Measurements from ENCODE around the gene MTA1.

MTA1 gene

DNA sequence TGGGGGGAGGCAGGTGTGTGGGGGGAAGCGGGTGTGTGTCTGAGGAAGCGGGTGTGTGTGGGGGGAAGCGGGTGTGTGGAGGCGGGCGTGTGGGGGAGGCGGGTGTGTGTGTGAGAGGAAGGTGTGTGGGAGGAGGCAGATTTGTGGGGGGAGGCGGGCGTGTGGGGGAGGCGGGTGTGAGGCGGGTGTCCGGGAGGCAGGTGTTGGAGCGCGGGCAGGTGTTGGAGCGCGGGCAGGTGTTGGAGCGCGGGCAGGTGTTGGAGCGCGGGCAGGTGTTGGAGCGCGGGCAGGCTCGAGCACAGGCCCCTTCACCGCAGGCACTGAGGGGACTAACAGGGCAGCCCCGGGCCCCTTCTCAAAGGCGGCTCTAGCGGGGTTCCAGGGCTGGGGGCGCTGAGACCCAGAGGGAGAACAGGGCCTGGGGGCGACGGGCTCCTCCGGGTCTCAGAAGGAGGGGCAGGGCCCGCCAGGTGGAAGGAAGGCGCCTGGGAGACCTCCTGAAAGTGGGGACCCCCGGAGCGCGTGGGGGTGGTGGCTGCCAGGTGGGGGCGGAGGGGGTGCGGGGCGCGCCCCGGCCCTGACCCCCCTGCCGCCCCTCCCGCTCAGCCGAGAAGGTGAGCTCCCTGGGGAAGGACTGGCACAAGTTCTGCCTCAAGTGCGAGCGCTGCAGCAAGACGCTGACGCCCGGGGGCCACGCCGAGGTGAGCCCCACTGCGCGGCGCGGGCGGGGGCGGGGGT, 58.2 kb downstream of the MTA1 start:
- DNase-seq (ENCODE audit: low read depth in 1 of 2, low spot score in 1 of 2), result no peak
- no peak for TF ChIP-seq JUND (IDR thresholded peaks at IDR 0.05; ENCODE audit: low read depth)
- in situ Hi-C loops (cut with HindIII; ENCODE audit: low pct_unique_long_range_greater_than_20kb, low sequenced_read_pairs), result no loop called here

DNA sequence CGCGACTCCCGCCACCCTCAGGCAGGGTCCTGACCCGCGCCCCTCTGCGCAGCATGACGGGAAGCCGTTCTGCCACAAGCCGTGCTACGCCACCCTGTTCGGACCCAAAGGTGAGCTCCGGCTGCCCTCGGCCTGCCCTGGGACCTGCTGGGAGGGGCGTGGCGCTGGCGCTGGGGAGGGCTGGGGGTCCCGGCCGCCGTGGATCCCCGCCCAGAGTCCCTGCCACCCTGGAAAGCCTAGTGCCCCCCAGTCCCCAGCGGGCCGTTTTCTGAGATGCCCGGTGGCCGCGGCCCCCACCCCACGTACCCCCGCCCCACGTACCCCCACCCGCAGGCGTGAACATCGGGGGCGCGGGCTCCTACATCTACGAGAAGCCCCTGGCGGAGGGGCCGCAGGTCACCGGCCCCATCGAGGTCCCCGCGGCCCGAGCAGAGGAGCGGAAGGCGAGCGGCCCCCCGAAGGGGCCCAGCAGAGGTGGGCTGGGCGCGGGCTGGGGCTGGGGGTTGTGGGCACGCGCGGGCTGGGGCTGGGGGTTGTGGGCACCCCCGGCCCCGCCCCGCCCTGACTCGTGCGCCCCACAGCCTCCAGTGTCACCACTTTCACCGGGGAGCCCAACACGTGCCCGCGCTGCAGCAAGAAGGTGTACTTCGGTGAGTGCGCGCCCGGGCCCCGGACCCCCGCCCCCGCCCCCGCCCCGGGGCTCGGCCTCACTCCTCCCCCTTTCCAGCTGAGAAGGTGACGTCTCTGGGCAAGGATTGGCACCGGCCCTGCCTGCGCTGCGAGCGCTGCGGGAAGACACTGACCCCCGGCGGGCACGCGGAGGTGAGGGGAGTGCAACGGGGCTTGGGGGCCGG, 59.0 kb downstream of the MTA1 start:
- no peak for DNase-seq (ENCODE audit: low read depth in 1 of 2, low spot score in 1 of 2)
- in situ Hi-C loops (cut with HindIII; ENCODE audit: low pct_unique_long_range_greater_than_20kb, low sequenced_read_pairs), result no loop called here
- no peak for TF ChIP-seq JUND (IDR thresholded peaks at IDR 0.05; ENCODE audit: low read depth)

DNA sequence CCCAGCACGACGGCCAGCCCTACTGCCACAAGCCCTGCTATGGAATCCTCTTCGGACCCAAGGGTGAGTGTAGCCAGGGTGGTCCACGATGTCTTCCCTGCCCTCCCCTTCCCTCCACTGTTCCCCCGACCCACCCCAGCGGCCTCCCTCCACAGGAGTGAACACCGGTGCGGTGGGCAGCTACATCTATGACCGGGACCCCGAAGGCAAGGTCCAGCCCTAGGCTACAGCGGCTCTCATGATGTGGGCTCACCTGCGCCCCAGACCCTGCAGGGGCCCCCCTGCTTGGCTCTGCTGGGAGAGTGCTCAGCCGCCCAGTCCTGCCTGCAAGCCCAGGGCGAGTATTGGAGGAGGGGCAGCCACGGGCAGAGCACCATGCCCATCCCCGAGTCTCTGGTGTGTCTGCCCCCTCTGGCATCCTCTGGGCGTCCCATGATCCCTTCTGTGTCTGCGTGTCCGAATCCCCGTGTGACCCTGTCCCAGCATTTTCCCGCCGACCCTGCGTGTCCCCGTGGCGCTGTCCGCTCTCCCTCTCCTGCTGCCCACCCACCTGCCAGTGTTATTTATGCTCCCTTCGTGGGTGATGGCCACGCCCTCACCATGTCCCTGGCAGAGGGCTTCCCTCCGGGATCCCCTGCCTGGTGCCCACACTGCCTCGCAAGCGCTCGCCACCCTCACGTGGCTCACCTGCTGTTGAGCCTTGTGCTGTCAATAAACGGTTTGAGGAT, 60.0 kb downstream of the MTA1 start:
- no peak for DNase-seq (ENCODE audit: low read depth in 1 of 2, low spot score in 1 of 2)
- TF ChIP-seq JUND (IDR thresholded peaks at IDR 0.05; ENCODE audit: low read depth), result no peak
- in situ Hi-C loops (cut with HindIII; ENCODE audit: low pct_unique_long_range_greater_than_20kb, low sequenced_read_pairs), result no loop called here

DNA sequence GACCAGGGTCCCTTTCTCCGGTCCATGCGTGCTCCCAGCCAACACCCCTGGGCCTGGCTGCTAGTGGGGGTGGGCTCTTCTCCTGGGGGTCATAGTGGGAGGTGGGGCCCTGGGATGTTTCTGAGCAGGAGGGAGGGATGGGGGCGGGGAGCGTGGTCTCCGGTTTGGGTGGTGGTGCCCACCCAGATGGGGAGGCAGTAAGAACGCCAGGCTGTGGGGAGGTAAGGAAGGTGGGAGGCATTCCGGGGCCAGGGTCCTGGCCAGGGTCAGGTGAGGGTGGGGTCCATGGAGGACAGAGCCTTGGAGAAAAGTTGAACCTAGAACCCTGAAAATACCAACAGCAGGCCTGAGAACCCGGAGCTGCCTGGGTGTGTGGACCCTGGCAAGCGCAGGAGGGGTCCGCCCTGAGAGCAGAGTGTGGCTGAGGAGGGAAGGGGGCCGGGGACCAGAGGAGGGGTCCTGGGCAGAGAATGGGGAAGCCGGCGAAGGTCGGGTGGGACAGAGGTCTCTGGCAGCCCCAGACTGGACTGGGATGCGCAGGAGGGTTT, 60.6 kb downstream of the MTA1 start:
- TF ChIP-seq JUND (IDR thresholded peaks at IDR 0.05; ENCODE audit: low read depth), result no peak
- no peak for DNase-seq (ENCODE audit: low read depth in 1 of 2, low spot score in 1 of 2)
- in situ Hi-C loops (cut with HindIII; ENCODE audit: low pct_unique_long_range_greater_than_20kb, low sequenced_read_pairs), result no loop called here

DNA sequence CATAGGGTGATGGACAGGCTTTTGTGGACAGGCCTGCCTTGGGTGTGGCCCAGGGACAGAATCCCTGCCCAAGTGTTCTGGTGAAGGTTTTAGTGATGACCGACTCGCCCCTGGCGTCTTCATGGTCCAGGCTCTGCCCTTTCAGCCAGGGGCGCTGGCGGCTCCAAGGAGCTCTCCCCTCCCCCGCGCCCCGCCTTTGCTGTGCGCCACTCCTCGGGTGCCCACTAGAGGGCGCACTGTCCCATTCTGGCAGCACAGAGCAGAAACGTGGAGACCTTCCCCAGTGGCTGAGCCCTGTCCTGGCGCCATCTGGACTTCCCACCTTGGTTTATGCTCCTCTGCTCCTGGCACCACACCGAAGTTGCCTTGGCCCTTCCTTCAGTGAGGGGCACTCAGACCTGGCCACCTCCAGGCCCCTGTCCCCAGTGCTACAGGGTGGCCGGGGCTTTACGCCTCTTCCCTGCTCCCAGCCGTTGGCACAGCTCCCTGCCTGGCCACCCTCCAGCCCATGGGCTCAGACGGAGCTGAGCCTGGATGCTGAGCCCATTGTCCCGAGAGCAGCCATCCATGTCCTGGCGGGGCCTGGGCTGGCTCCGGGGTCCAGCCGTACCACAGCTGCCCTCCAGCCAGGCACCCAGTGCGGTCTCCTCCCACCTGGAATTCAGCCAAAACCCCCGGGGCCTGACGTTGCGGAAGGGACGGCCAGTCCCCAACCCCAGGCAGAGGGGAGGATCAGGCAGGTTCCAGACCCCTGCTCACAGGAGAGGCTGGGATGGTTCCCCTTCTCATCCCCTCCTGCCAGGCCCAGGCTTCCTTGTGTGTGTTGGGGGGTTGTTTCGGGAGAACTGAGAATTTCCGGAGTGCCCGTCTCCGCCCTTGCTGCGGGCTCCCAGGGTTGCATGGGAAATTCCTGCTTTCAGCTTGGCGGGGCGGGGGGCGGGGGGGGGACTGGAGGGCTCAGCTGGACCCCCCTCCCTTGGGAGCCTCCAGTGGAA, 61.5 kb downstream of the MTA1 start:
- in situ Hi-C loops (cut with HindIII; ENCODE audit: low pct_unique_long_range_greater_than_20kb, low sequenced_read_pairs), result no loop called here
- no peak for TF ChIP-seq JUND (IDR thresholded peaks at IDR 0.05; ENCODE audit: low read depth)
- DNase-seq (ENCODE audit: low read depth in 1 of 2, low spot score in 1 of 2), result peak; percentile 89 to 95

DNA sequence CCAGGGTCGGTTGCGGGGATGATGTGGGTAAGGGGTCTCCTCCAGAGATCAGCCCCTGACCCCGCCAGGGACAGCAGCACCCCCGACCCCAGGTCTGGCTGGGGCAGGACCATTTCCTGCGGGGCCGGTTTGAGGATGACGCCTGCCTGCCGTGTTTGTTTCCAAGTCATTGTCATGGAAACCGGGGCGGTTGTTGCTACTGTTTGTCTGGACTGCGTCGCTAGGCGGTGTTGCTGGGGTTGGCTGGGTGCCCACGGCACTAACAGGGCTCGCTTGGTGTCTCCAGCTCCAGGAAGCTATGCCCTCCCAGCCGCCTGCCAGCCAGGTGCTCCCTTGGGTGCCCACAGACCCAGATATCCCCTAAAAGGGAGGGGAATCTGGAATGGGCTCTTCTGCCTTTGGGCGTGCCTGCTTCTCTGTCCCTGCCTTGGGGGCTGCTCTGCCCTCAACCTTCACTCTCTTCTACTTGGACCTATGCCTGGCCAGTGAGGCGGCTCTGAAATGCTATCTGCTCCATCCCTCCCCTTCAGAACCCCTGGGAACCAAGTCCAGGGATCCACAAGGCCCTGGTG, 62.3 kb downstream of the MTA1 start:
- DNase-seq (ENCODE audit: low read depth in 1 of 2, low spot score in 1 of 2), result peak; percentile 94 to 99
- TF ChIP-seq JUND (IDR thresholded peaks at IDR 0.05; ENCODE audit: low read depth), result no peak
- in situ Hi-C loops (cut with HindIII; ENCODE audit: low pct_unique_long_range_greater_than_20kb, low sequenced_read_pairs), result no loop called here

DNA sequence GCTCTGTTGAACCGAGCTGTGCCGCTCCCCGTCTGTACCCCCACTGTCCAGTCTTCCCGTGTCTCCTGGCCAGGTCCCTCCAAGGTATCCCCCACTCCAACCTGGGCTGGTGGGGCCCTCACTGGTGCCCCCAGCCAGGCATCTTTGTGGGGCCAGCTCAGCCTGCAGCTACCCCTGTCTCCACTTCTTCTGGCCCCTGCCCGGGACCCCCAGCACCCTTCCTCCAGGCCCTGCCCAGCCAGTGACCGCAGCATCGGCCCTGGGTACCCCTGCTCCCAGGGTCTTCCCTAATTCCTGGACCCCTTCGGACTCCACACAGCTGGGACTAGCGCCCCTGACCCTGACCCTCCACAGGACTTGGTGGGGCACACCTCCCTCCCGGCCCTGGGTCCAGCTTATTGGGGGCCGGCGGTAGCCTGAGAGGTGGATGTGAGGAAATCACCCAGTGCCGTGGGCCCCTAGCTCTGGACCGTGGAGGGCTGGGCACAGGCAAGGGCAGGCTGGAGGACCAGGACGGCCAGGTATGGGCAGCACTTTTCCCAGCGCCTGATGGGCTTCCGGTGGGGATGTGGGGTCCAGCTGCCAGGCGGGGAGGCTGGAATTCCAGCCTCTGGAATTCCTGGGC, 63.0 kb downstream of the MTA1 start:
- DNase-seq (ENCODE audit: low read depth in 1 of 2, low spot score in 1 of 2), result no peak
- in situ Hi-C loops (cut with HindIII; ENCODE audit: low pct_unique_long_range_greater_than_20kb, low sequenced_read_pairs), result no loop called here
- TF ChIP-seq JUND (IDR thresholded peaks at IDR 0.05; ENCODE audit: low read depth), result no peak

DNA sequence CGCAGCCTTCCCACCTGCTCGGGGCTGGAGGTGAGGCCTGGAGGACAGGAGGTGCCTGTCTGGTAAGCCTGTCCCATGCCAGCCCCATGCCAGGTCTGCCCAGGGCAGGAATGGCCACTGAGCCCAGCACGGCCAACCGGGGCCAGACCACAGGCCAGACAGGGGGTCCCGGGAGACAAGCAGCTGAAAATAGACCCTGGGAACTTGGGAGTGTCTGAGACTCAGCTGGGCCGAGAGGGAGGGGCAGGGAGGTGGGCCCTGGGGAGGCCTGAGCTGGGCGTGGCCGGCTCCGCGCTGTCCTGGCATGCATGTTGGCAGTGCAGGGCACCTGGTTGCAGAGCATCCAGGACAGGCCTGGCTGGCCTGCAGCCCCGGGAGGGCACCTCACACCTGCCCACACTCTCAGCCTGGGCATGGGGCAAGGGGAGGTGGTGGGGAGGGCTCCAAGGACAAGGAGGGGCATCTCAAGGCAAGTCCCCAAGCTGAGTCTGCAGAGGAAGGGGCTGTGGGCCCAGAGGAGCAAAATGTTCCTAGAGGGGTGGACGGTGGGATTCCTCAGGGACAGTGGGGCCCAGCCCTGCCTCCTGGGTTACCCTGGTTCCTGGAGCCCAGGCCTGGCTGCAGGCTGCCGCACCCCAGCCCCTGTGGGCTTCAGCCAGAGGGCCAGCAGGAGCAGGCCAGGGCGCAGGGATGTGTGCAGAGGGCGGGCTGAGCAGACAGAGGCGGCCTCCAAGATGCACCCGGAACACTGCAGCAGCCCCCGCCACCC, 63.9 kb downstream of the MTA1 start:
- no peak for TF ChIP-seq JUND (IDR thresholded peaks at IDR 0.05; ENCODE audit: low read depth)
- no peak for DNase-seq (ENCODE audit: low read depth in 1 of 2, low spot score in 1 of 2)
- in situ Hi-C loops (cut with HindIII; ENCODE audit: low pct_unique_long_range_greater_than_20kb, low sequenced_read_pairs), result no loop called here

DNA sequence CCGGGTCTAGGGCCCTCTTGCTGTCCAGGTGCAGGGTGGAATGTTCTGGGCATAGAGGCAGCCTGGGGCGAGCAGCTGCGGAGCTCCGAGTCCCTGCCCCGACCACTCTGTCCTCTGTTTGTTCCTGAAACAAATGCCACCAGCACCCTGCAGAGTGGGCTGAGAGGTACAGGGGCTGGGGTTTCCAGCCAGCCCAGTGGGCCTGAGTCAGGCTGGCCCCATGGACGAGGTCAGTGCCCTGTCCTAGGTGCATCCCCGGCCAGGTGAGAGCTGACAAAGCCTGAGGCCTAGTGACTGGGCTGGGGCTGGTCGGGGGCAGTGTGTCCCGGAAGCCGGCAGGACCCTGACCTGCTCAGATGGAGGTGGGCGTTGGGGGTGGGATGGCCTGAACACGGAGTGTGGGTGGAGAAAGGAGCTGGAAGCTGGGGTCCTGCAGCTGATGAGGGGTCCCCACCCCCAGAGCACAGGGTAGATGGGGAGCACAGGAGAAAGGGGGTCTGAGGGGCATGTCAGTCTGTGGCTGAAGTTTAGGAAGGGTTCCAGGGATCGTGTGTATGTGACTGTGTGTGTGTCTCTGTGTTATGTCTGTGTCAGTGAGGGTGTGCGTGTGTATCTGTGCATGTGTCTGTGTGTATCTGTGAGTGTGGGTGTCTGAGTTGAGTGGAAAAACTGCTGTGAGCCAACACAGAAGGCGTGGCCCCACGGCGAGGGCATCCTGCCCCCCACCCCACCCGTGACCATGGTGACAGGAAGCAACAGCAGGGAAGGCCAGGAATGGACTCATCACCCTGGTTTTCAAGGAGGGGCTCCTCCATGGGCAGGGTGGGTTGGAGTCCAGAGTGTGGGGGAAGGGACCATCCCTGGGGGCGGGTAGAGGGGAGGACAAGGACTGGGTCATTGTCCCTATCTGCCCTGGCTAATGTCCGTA, 64.7 kb downstream of the MTA1 start:
- DNase-seq (ENCODE audit: low read depth in 1 of 2, low spot score in 1 of 2), result no peak
- no peak for TF ChIP-seq JUND (IDR thresholded peaks at IDR 0.05; ENCODE audit: low read depth)
- in situ Hi-C loops (cut with HindIII; ENCODE audit: low pct_unique_long_range_greater_than_20kb, low sequenced_read_pairs), result no loop called here

Data from T47D (cell line).